Inflammatory macrophage treated with lipopolysaccharide for 4 hours (primary cell): ENCODE measurements around the gene ERN1.

ENCODE experiments used
- DNase-seq: peaks from one replicate; pipeline ENCODE4 v3.0.0-alpha.2; 2020

Gene ERN1

DNA sequence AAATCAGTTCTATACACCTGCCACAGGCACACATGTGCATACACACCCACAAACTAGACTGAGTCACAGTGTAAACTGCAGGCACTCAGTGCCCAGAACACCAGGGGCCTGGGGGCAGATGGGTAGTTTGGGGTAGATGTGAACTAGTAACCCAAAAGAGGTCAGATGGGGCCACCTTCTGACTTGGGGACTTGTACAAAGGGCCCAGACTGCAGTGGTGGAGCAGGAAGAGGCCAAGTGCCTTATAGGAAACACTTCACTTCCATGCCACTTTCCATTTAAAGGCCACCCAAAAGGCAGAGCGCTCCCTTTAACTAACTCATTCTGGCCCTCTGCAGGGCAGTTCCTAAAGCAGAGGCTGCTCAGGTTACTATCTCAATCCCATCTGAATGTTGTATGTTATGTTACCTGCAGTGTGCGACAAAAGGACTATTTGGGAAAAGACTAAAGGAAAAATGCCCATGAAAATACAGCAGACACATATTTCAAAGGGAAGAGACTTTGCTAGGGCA lies 27.8 kb upstream of the ERN1 start:
- DNase-seq = no peak

DNA sequence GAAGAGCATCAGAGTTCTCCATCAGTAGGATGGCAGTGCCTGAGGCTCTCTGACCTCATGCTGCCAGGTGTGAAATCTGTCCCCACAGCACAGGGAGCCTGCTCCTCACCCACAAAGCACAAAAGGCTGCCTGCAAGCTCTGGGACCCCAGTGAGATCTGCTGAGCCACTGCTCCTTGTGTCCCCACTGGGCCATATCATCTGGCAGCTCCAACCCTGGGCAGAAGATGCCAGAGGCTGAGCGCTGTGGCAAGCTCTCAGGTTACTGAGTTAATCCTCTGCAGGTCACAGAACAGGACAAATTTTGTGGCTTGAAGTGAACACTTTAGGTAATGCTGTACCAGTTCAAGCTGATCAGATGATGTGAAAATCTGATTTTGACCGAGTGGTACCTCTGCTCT lies 26.7 kb upstream of the ERN1 start:
- no peak for DNase-seq

GRCh38 chr17:64155751-64156544 lies 26.0 kb upstream of the ERN1 start:
- peak; percentile 61 for DNase-seq

DNA sequence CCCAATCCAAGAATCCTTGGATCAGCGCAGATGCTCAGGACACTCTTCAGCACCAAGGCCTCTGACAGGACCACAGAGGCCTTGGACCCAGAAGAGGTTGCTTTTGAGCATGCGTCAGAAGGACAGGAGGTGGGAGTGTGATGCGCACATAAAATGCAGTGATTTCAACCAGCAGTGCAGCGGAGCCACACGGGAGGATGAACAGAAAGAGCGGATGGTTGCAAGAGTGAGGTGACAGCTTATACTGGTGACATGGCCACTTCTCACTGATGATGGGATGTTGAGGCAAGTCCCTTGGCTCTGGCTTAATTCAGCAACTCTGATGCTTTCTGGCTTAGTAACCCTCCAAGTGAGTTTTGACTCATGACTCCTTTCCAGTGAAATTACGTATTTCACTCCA lies 25.2 kb upstream of the ERN1 start:
- DNase-seq = no peak

DNA sequence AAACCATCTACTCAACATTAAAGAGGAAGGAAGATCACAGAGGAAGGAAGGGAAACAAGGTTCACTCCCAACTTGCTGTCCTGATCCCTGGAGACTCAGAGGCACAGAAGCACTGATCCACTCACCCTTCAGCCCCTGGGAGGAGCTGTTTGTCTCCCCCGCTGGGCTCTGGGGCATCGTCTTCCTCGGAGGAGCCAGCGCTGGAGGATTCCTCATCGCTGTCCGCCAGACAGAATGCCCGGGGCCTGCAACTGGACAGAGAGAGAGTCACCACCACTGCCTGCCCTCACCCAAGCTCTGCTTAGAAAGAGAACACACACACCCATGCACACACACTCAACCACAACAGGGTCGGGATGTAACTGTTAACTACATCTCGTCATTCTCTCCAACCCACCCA lies 24.8 kb upstream of the ERN1 start:
- DNase-seq = no peak

- no peak for DNase-seq
Observed at GRCh38 chr17:64154313-64154695, 24.4 kb upstream of the ERN1 start.

DNA sequence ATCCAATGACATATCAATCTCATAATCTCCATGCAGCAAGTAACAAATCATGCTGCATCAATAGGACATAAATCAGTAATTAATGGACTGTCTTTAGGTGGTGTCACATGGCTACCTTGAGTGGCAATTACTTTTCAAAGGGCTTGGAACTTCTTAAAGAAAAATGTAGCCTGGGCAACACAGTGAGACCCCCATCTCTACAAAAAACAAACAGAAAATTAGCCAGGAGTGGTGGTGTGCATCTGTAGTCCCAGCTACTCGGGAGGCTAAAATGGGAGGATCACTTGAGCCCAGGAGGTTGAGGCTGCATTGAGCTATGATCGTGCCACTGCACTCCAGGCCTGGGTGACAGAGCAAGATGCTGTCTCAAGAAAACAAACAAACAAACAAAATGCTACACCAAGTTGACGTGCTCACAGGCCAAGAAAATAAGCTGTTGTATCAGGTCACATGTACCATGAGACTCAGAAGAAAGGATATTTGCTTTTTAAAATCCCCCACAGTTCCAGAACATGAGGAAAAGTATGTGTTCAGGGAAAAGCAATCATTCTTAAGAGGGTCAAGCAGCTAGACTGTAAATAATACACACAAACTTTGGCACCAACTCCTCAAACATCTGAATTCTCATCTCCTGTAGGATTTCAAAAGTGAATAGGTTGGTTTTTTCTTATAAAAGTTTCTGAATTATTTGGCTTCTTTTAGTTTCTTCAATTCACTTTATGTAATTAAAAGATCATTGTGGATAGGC lies 23.8 kb upstream of the ERN1 start:
- no peak for DNase-seq

DNA sequence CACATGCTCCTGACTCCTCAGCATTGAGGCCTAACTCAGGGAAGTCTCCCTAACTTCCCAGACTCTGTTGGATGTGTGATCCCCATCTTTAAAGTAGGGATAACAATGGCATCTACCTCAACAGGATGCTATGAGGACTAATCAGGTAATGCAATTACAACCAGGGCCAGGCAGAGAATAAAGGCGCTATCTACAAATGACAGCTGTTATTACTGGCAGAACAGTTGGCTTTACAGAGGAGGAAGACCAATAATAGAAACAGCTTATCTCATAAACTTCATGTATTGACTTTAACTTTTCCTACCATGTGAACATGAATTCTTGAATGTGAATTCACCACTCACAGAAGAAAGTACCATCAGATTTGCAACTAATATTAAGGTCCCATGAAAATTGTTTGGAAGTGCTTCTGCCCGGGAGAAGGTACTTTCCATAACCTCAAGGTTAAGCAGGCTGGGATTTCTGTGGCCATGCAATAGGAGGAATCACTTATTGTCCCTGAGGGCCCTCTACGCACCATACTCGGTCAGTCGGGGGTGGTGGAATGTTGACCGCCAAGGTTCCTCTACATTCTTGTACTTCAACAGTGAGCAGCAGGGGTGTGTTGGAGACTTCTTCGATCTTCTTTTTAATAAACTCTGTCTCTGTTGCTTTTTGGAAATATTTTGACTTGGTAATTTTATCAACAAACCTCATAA lies 22.6 kb upstream of the ERN1 start:
- no peak for DNase-seq

DNA sequence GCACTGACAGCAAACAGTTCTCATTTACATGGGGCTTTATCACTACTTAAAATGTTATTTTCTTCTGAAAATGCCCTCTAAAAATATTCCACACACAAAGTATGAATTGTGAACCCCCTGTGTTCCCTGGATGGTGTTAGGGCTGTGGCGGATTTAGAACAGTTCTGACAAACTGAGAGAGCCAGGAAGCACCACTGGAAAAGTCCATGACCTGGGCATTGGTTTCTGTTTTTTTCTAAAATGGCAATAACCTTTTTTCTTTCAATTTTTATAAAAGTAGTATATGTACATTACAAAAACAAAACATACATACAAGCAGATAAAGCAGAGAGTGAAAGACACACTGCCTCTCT lies 21.0 kb upstream of the ERN1 start:
- DNase-seq = no peak

DNA sequence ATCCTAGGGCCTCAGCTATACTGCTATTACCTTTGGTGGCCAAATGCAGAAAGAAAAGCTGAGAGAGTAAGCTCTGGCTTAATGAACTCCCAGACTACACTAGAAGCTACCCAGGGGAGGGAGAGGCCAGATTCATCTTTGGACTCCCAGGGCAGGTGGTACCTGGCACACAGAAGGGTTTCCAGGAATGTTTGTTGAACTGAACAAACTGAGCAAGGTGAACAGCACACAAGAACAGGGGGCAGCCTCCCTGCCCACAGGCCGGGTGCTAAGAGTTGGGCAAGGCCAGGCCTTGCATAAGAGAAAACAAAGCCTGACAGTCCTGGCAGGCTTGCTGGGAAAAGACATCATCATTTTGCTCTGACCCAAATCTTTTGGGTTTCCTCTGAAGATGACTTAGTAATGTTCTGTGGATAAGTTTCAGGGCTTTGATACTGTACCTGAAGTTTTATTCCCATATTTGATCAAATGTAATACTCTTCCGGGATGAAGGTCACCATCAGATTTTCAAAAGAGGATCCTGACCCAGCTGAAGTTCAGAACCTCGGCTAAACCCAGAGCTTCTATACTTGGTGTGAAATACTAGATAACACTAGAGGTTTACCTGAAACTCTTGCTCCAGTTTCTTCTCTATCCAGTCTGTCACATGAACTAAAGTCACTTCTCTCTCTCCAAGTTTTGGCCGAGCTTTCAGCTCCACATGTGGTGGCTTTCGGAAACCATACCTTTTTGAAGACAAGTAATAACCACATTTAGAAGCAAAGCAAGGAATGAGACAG lies 20.5 kb upstream of the ERN1 start:
- peak; percentile 48 for DNase-seq

- no peak for DNase-seq
Observed at GRCh38 chr17:64149196-64149595, 19.3 kb upstream of the ERN1 start.

- DNase-seq = peak; percentile 25
Observed at GRCh38 chr17:64148699-64149098, 18.8 kb upstream of the ERN1 start.

DNA sequence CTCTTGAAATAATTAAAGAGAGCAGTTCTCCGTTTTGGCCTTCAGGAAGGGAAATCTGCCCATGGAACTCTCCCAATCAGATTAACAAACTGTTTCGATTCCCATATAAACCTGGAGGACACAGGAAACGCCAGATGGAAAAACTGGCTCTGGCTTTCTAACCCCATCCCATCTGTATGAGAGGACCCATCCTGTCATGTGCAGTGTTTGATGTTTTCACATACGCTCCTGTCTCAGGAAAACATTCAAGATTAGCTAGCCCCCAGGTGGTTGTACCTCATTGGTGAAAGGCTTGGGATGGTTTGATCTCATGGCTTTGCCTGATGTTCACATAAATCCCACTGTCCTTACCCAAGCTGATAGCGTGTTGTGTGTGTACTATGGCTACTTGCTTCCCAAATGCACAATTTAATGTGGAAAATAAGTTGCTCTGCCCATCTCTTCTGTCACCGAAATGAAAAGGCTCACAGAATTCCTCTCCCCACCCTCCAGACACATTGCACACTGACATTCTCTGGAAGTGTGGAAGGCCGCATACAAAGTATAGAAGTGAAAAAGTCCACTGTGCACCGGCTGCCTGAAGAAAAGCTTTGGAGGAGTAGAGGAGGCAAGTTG lies 18.2 kb upstream of the ERN1 start:
- DNase-seq = no peak

DNA sequence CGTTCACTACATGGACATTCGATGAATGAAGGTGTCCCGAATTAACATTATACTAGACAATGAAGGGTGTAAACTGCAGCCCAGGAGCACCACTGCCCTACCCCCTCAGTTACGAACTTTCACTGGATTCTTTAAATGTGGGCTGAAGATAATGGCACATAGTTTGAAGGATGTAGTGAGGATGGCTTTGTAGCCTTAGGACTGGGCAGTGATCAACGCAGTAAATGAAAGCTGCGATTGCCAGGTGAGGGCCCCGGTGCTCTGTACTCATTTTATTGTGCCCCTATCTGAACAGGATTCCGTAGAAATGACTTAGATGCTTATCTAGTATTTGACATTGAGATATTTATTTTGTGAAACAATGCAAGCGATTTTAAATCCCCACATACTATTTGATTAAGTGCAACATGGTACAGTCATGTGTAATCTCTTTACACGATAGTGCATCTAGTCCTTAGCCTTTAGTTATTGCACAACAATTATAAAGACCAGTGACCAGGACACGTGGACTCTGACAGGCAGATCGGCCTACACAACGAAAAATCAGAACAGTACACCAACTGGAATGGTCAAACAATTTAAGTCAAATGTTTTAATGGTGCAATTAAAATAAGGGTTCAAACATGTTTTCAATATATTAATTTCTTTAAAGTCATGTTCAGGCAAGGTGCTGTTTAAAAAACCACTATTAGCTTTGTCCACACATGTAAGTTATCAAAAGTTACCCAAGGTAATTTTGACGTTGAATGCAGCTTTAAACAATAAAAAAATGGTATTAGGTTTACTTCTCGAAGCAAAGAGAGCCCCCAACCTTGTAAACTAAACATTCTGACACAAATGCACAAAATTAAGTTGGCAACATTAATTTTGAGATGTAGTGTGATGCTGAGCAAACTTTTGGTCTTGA lies 17.4 kb upstream of the ERN1 start:
- DNase-seq = peak; percentile 48

GRCh38 chr17:64146418-64147109 lies 16.6 kb upstream of the ERN1 start:
- peak; percentile 22 for DNase-seq

DNA sequence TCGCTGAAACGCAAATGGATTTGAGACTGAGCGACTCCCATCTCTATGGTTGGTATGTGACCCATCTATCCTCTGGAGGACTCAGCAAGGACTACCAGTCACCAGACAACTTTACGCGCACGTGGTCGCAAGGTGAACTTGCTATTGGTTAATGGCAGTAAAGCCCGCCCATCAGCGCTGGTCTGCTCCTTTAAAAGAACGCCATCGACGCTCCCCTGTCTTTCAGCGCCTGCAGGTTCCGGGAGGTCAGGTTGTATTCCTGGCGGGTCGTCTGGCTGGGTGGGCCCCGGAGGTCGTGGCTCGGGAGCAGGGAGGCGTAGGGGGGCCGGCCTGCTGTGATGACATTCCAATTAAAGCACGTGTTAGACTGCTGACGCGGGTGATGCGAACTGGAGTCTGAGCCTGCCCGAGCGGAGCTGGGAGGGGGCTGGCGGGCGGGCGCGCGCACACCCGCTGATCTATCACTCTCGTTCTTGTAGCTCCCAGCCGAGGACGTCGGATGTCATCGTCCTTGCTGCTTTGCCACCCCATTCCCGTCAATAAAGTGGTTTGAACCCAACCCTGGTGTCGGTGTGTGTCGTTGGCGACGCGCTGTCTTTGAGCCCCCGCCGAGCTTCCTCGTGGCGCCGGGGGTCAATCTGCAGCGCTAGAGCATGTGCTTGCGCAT lies 15.9 kb upstream of the ERN1 start:
- DNase-seq = peak; percentile 99

DNA sequence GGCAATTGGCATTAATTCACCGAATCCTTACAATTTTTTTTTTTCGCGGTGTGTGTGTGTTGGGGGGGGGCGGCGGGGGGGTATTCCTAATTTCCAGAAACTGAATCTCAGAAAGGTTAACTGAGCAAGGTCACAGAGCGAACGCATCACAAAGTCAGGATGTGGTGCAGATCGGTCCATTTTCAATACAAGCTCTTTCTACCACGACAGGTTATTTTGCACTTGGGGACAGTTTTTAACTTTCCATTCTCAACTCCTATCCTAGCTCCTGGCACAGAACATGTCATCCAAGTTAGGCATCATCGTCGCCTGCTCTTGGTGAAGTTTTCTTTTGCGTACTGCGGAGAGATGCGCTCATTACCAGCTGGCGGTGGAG lies 15.4 kb upstream of the ERN1 start:
- no peak for DNase-seq

DNA sequence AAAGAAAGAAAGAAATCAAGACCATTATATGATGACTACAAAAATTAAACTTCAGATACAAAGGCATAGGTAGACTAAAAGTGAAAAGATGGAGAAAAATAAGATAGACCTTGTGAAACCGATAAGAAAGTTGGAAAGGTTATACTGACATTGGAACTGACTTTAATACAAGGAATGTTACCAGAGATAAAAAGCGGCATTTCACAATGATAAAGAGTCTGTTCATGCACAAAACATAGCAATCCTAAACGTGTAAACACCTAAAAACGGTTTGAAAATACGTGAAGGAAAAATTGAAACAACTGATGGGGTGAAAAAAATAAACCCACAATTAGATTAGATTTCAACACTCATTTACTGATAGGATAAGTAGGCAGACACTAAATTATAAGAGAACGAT lies 9.6 kb upstream of the ERN1 start:
- no peak for DNase-seq

DNA sequence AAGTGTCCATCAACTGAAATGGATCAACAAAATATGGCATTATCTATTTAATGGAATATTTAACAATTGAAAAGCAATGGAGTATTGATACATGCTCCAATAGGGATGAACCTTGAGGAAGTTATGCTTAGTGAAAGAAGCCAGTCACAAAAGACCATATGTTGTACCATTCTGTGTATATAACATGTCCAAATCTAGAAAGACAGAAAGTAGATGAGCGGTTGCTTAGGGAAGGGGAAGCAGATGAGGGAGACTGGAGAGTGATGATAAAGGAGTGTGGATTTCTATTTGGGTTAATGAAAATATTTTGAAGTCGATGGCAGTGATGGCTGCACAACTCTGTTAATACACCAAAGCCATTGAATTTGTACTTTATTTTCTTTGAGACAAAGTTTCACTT lies 8.5 kb upstream of the ERN1 start:
- DNase-seq = no peak

- no peak for DNase-seq
Observed at GRCh38 chr17:64135000-64135399, 5.1 kb upstream of the ERN1 start.
